Sigmoid colon (tissue), 3 donors: ENCODE data around the gene TP53INP2.

Source experiments
- POLR2A ChIP-seq, 2 donors: fragments of 450-650 bp; IDR thresholded peaks; one replicate each; pipeline ENCODE4 v1.6.1; 2016; ENCODE audit warnings: antibody characterized with exemption in 2 of 2, mild to moderate bottlenecking in 2 of 2, moderate library complexity in 2 of 2
- TF ChIP-seq, protein P1 (sequence below), 4 experiments: fragments of 450-650 bp in 3 of 4; fragments of 200-600 bp in 1 of 4; IDR thresholded peaks; one replicate each; pipeline ENCODE4 v1.5.1; 2016 to 2019; ENCODE audit warnings: antibody characterized with exemption in 4 of 4, mild to moderate bottlenecking in 3 of 4, moderate library complexity in 2 of 4

DNA sequence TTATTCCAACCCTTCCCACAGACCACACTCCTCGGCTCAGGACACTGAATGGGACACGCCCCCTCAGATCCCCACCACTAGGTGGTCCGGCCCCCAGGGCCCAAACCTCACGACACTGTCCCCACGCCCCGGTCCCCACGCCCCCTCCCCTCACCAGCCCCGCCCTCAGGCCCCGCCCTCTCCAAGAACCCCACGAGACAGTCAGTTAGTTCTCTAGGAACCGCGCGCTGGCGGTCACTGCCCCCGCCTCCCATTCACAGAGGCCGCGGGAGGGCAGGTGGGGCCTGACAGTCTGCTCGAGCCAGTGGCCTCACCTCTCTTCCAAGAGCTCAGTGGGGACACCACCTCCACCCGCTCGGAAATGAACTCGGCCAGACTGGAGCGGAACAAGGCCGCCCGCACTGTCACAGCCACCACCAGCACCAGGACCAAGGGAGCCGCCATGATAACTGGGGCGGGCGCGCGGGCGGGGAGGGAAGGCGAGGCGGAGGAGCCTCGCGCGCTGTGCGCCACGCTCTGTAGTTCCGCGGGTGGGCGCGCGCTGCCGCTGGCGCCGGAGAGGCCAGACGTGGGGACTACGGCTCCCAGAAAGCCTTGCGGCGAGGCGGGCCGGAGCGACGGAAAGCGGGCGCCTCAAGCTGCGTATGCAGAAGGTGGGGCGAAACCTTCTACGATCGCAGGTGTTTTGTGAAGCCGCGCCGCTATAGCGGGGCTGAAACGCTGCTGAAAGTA lies 27.3 kb upstream of the TP53INP2 start, which contains the start of gene PIGU:
- peak; percentile 36 to 39 for TF ChIP-seq POLR2A (IDR thresholded peaks at IDR 0.05)
- TF ChIP-seq, protein P1, sequence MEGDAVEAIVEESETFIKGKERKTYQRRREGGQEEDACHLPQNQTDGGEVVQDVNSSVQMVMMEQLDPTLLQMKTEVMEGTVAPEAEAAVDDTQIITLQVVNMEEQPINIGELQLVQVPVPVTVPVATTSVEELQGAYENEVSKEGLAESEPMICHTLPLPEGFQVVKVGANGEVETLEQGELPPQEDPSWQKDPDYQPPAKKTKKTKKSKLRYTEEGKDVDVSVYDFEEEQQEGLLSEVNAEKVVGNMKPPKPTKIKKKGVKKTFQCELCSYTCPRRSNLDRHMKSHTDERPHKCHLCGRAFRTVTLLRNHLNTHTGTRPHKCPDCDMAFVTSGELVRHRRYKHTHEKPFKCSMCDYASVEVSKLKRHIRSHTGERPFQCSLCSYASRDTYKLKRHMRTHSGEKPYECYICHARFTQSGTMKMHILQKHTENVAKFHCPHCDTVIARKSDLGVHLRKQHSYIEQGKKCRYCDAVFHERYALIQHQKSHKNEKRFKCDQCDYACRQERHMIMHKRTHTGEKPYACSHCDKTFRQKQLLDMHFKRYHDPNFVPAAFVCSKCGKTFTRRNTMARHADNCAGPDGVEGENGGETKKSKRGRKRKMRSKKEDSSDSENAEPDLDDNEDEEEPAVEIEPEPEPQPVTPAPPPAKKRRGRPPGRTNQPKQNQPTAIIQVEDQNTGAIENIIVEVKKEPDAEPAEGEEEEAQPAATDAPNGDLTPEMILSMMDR (IDR thresholded peaks at IDR 0.05), result peak in 1 of 4 experiments; percentile 4
